GM23248 (cell line): ENCODE measurements around the gene DENND1A.

Experiments used
- EZH2 ChIP-seq: fragments of 200-600 bp; sonication (generic); IDR thresholded peaks from 2 replicates; pipeline ENCODE4 v1.6.1; 2018; ENCODE audit warnings: antibody characterized with exemption, mild to moderate bottlenecking; ENCODE audit not compliant: insufficient read depth, poor library complexity, severe bottlenecking
- EZH2phosphoT487 ChIP-seq: fragments of 200-600 bp; sonication (generic); IDR thresholded peaks from 2 replicates; pipeline ENCODE4 v1.6.1; 2018; ENCODE audit warnings: antibody characterized with exemption, moderate library complexity, mild to moderate bottlenecking, low read depth; ENCODE audit not compliant: insufficient read depth

DNA sequence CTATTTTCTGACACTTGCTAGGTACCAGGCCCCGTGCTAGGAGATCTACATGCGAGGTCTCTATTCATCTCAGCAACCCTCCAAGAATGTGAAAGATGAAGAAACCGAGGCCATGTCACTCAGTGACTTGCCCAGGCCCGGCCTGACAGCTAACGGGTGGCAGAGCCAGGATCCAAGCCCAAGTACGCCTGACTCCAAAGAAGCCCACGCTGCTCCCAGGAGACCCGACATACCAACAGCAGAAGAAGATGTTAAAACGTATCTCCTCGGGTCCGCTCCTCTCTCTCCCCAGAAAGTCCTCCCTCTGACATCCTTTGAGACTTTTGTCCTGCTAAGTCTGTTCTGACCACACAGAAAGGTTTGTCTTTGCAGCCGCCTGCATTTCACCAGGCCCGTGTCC is 508.7 kb downstream of the DENND1A start:
- TF ChIP-seq EZH2phosphoT487 = no peak
- TF ChIP-seq EZH2 = no peak
